HG03095 (cell line): Measurements from ENCODE around the gene TIGAR.

Experiments
- ATAC-seq: cut with Tn5 transposase; IDR thresholded peaks from one replicate; pipeline ENCODE4 v1.9.1; 2021; ENCODE audit warnings: moderate library complexity; ENCODE audit not compliant: unreplicated experiment

Gene TIGAR

GRCh38 chr12:4282103-4282891, 38.7 kb upstream of the TIGAR start:
- no peak for ATAC-seq

- ATAC-seq = no peak
Measured at GRCh38 chr12:4282892-4283511, 38.0 kb upstream of the TIGAR start.

- no peak for ATAC-seq
Measured at GRCh38 chr12:4283512-4284255, 37.3 kb upstream of the TIGAR start.

- no peak for ATAC-seq
Measured at GRCh38 chr12:4284306-4284705, 36.7 kb upstream of the TIGAR start.

- no peak for ATAC-seq
Measured at GRCh38 chr12:4285070-4285469, 35.9 kb upstream of the TIGAR start.

- ATAC-seq = no peak
Measured at GRCh38 chr12:4286228-4286627, 34.8 kb upstream of the TIGAR start.

- ATAC-seq = no peak
Measured at GRCh38 chr12:4286771-4287317, 34.2 kb upstream of the TIGAR start.

GRCh38 chr12:4287325-4288211, 33.4 kb upstream of the TIGAR start:
- no peak for ATAC-seq

- no peak for ATAC-seq
Measured at GRCh38 chr12:4288296-4289131, 32.5 kb upstream of the TIGAR start.

- ATAC-seq = no peak
Measured at GRCh38 chr12:4289231-4289878, 31.7 kb upstream of the TIGAR start.

GRCh38 chr12:4289998-4290790, 30.8 kb upstream of the TIGAR start:
- no peak for ATAC-seq

- no peak for ATAC-seq
Measured at GRCh38 chr12:4292341-4293073, 28.5 kb upstream of the TIGAR start.

- ATAC-seq = no peak
Measured at GRCh38 chr12:4293299-4293965, 27.6 kb upstream of the TIGAR start.

- no peak for ATAC-seq
Measured at GRCh38 chr12:4293966-4294505, 27.0 kb upstream of the TIGAR start.

GRCh38 chr12:4296751-4297150, 24.3 kb upstream of the TIGAR start:
- no peak for ATAC-seq

GRCh38 chr12:4297617-4298016, 23.4 kb upstream of the TIGAR start:
- no peak for ATAC-seq

GRCh38 chr12:4300883-4301282, 20.1 kb upstream of the TIGAR start:
- ATAC-seq = no peak
